Measurements from ENCODE around the gene TMEM132D. TPM values are rescaled to one million over a fixed set of nuclear protein-coding genes. Genes with fewer than 3 reads are reported as not detected.

The TMEM132D gene
- total and polyA plus RNA-seq, 3 donors from 2014 or later: 0.44 to 0.50 (median 0.47) TPM

DNA sequence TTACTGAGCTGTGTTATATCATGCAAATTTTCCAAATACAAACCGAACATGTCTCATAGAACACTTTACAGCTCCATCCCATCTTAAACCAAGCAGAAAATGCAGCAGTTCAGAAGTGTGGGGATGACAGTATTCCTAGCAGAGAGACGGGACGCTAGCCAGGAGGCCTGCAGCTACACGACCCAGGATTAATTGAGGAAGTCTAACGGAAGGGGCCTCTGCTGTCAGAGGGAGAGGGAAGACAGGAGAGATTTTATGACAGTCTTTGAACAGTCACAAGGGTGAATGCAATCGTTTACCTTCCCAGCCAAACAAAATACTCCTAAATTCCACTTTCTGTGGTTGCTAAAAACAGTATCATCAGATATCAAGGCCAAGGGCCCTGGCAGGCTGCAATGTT, 261.9 kb downstream of the TMEM132D start:
- Histone ChIP-seq H3K36me3 (ENCODE audit: low read depth, missing control alignments) (no peaks in the 10 kb centered on the region), H3K4me3 (no peak overlapping the region), H3K27ac (no peak overlapping the region), H3K9me3 (no peaks in the 10 kb centered on the region), H3K27me3 (no peaks in the 10 kb centered on the region), H3K4me1 (no peaks in the 10 kb centered on the region)
- WGBS, 2 donors: 31 to 48% methylated on average over 6 of the region's 6 CpGs
- intact Hi-C loops (cut with DNase I; ENCODE audit: low total_unique reads): no loop called here
- DNase-seq: no peak
- TF ChIP-seq CTCF (IDR thresholded peaks at IDR 0.05) (no peak), POLR2A (IDR thresholded peaks at IDR 0.05) (no peak)

GRCh38 chr12:129635021-129635685, 268.7 kb downstream of the TMEM132D start:
- intact Hi-C loops (cut with DNase I; ENCODE audit: low total_unique reads): no loop called here
- Histone ChIP-seq H3K4me1 (no peaks in the 10 kb centered on the region), H3K27ac (no peak overlapping the region), H3K36me3 (ENCODE audit: low read depth, missing control alignments) (no peaks in the 10 kb centered on the region), H3K4me3 (no peak overlapping the region), H3K27me3 (no peaks in the 10 kb centered on the region), H3K9me3 (no peaks in the 10 kb centered on the region)
- WGBS, 2 donors: 42 to 65% methylated on average over 6 of the region's 6 CpGs
- TF ChIP-seq POLR2A (IDR thresholded peaks at IDR 0.05) (no peak), CTCF (IDR thresholded peaks at IDR 0.05) (no peak)
- DNase-seq: no peak

- no peaks in the 10 kb centered on the region for H3K27me3 ChIP-seq
- no peaks in the 10 kb centered on the region for H3K4me1 ChIP-seq
- TF ChIP-seq POLR2A (IDR thresholded peaks at IDR 0.05) (no peak), CTCF (IDR thresholded peaks at IDR 0.05) (no peak)
- H3K27ac ChIP-seq: no peak overlapping the region
- WGBS, 2 donors: 78 to 81% methylated on average over 6 of the region's 6 CpGs
- H3K4me3 ChIP-seq: no peak overlapping the region
- no peaks in the 10 kb centered on the region for H3K36me3 ChIP-seq (ENCODE audit: low read depth, missing control alignments)
- no peaks in the 10 kb centered on the region for H3K9me3 ChIP-seq
- intact Hi-C loops (cut with DNase I; ENCODE audit: low total_unique reads): no loop called here
- DNase-seq: no peak
These were observed 272.5 kb downstream of the TMEM132D start for GRCh38 chr12:129631316-129631715.

DNA sequence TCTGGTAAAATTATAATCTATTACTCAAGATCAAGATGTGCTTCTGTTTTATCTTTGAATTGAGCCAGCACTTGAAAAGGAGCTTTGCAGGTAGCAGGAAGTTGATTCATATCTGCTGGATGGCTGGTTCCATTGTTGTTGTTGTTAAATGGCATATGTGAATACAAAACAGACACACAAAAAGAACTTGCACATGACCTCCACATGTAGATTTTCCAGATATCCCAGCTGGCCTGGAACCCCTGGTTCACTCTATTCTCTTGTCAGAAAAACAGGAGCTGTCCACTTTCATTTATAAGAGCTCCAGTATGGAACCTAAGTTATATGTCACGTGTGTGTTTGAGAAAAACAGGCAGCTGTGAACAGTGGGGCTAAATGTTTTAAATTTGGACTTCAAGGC, 273.9 kb downstream of the TMEM132D start:
- Histone ChIP-seq H3K36me3 (ENCODE audit: low read depth, missing control alignments) (no peaks in the 10 kb centered on the region), H3K4me1 (no peaks in the 10 kb centered on the region), H3K27ac (no peak overlapping the region), H3K9me3 (no peaks in the 10 kb centered on the region), H3K27me3 (no peaks in the 10 kb centered on the region), H3K4me3 (no peak overlapping the region)
- 89 to 93% methylated on average over 1 of the region's 1 CpG for WGBS, 2 donors
- TF ChIP-seq POLR2A (IDR thresholded peaks at IDR 0.05): no peak
- DNase-seq: no peak
- intact Hi-C loops (cut with DNase I; ENCODE audit: low total_unique reads): no loop called here

- intact Hi-C loops (cut with DNase I; ENCODE audit: low total_unique reads): no loop called here
- Histone ChIP-seq H3K27me3 (no peaks in the 10 kb centered on the region), H3K4me1 (no peaks in the 10 kb centered on the region), H3K9me3 (no peaks in the 10 kb centered on the region), H3K4me3 (peak overlapping the region in 1 of 2 donors; percentile 10), H3K27ac (no peak overlapping the region), H3K36me3 (ENCODE audit: low read depth, missing control alignments) (no peaks in the 10 kb centered on the region)
- WGBS, 2 donors: 72 to 90% methylated on average over 4 of the region's 4 CpGs
- no peak for TF ChIP-seq CTCF (IDR thresholded peaks at IDR 0.05)
- no peak for TF ChIP-seq POLR2A (IDR thresholded peaks at IDR 0.05)
- DNase-seq: peak; percentile 73
These were observed 281.3 kb downstream of the TMEM132D start for GRCh38 chr12:129622566-129622965.
